Measurements from ENCODE around the gene CCPG1.
"Not testable (repeated sequence)": the region's sequence is repeated elsewhere in the genome, so short reads cannot be mapped to it uniquely, and the experiment has no call there.

The CCPG1 gene, protein sequence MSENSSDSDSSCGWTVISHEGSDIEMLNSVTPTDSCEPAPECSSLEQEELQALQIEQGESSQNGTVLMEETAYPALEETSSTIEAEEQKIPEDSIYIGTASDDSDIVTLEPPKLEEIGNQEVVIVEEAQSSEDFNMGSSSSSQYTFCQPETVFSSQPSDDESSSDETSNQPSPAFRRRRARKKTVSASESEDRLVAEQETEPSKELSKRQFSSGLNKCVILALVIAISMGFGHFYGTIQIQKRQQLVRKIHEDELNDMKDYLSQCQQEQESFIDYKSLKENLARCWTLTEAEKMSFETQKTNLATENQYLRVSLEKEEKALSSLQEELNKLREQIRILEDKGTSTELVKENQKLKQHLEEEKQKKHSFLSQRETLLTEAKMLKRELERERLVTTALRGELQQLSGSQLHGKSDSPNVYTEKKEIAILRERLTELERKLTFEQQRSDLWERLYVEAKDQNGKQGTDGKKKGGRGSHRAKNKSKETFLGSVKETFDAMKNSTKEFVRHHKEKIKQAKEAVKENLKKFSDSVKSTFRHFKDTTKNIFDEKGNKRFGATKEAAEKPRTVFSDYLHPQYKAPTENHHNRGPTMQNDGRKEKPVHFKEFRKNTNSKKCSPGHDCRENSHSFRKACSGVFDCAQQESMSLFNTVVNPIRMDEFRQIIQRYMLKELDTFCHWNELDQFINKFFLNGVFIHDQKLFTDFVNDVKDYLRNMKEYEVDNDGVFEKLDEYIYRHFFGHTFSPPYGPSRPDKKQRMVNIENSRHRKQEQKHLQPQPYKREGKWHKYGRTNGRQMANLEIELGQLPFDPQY

DNA sequence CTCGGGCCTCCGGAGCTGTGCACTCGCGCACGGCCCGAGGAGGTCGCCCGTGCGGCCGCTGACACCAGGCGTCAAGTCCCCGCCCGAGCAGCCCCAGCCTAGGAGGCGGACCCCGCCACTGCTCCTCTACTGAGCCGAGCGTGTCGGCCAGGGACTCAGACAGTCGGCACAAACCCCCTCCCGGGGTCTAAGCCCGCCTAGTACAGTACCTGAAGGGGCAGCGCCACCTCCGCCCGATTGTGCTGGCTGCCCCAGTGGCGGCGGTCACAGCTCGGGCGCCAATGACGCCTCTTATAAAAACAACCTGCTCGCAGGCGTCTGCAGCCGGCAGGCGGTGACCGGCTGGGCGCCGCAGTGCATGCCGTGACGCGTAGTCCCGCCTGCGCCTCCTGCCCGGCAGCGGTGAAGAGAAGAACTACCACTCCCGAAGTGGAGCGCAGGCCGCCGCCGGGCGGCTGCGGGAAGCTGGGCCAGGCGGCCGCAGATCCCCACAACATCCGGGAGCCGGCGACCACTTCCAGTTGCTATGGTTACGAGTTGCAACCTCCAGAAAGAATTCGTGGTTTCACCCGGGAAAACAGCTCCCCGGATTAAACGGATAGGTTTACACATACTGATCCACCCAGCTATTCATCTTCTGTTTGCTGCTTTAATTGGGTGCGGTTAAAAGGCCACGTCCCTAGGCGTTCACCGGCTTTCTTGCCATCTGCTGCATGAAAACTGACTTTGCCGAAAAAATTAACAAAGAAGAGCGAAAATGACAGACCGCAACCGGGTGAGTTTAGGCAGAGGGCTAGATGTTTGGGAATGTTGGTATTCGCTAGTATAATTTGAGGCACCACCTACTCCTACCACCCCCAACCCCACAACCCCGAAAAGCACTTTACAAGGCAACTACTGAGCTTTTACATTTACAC, at the start of gene CCPG1, which contains the start of gene PIERCE2:
TSS of gene CCPG1 (minus strand) at position 348 of the 917 bp plus-strand sequence. CDS start 18,935 bp downstream, outside the sequence.
TSS of gene PIERCE2 (plus strand) at position 484 of the 917 bp plus-strand sequence. CDS start at position 758, 274 bp downstream.
- peak; percentile 98 for DNase-seq (ENCODE audit: low read depth)

DNA sequence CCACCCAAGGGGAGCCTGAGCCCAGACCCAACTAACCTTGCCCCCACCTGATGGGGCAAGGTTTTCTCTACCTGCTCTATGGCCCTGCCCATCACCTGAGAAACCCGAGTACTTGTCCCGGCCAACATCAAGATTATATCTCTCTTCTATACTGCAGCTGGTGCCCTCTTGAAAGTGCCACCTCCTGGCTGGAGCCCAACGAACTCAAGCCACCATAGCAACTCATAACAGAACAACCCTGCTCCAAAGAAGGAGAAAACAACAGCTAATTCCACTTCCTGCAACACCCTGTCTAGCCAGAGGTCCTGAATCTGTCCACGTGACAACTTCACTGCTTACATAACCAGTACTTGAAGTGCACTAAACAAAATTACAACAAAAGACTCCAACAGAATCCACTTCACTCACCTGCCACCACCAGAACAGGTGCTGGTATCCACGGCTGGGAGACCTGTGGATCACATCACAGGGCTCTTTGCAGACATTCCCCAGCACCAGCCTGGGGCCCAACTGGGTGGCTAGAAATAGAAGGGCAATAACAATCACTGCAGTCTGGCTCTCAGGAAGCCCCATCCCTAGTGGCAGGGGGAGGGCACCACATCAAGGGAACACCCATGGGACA, 49.4 kb upstream of the CCPG1 start:
- no peak for DNase-seq (ENCODE audit: low read depth)

DNA sequence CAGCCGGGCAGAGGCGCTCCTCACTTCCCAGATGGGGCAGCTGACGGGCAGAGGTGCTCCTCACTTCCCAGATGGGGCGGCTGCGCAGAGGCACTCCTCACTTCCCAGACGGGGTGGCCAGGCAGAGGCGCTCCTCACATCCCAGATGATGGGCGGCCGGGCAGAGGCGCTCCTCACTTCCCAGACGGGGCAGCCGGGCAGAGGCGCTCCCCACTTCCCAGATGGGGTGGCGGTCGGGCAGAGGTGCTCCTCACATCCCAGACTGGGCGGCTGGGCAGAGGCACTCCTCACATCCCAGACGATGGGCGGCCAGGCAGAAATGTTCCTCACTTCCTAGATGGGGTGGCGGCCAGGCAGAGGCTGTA, 38.9 kb upstream of the CCPG1 start:
- not testable (repeated sequence) for DNase-seq (ENCODE audit: low read depth)

DNA sequence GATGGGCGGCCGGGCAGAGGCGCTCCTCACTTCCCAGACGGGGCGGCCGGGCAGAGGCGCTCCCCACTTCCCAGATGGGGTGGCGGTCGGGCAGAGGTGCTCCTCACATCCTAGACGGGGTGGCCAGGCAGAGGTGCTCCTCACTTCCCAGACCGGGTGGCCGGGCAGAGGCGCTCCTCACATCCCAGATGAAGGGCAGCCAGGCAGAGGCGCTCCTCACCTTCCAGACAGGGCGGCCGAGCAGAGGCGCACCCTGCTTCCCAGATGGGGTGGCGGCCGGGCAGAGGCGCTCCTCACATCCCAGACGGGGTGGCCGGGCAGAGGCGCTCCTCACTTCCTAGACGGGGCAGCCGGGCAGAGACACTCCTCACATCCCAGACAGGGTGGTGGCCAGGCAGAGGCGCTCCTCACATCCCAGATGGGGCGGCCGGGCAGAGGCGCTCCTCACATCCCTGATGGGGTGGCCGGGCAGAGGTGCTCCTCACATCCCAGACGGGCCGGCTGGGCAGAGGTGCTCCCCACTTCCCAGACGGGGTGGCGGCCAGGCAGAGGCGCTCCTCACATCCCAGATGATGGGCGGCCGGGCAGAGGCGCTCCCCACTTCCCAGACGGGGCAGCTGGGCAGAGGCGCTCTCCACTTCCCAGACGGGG, 38.3 kb upstream of the CCPG1 start:
- not testable (repeated sequence) for DNase-seq (ENCODE audit: low read depth)

DNA sequence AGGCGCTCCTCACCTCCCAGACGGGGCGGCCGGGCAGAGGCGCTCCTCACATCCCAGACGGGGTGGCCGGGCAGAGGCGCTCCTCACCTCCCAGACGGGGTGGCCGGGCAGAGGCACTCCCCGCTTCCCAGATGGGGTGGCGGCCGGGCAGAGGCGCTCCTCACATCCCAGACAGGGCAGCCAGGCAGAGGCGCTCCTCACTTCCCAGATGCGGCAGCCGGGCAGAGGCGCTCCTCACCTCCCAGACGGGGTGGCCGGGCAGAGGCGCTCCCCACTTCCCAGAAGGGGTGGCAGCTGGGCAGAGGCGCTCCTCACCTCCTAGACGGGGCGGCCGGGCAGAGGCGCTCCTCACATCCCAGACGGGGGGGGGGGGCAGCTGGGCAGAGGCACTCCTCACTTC, 37.8 kb upstream of the CCPG1 start:
- not testable (repeated sequence) for DNase-seq (ENCODE audit: low read depth)

DNA sequence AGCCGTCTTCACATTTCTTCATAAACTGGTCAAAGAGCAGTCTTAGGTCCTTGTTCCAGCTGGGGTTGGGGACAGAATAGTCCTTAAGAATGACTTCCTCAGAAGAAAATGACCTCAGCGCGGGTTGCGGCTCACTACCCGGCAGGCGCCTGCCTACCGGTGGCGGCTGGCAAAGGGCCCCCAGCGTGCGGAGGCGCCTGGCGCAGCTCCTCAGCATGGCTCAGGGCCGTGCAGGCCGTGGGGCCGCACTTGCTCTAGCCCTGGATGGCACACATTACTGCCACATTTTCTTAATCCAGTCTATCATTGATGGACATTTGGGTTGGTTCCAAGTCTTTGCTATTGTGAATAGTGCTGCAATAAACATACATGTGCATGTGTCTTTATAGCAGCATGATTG, 35.0 kb upstream of the CCPG1 start:
- not testable (repeated sequence) for DNase-seq (ENCODE audit: low read depth)

DNA sequence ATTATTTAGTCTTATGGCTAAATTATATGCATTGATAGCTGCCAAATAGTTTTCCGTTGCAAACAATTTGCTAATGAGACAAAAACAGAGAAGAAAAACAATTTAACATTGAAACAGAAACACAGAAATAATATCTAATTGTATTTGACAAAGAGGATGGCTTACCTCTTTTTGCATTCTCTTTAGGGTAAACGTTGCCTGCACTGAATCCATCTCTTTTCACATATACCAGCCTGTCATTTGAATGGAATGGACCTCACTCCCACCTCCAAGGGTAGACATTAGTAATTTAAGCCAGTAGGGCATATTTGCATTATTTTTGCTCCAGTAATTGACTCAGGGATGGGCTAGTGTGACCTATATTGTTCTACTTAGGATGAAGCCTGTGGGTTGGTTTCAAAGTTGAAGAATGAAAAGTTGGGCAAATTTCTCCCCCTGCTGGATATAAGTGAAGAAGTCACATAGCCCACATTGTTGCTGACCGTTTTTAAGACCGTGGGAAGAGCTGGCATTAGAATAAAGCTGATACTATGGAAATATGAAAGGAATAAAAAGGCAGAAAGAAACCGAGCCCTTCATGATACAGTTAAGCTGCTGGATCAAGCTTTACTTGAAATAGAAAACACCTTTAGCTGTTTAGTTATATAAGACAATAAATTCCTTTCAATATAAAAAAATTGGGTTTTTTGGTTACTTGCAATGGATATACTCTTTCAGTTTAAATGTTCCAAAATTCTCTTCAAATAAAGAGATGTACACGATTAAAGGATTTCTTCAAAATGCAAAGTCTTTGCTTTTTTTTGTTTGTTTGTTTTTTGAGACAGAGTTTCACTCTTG, 27.0 kb upstream of the CCPG1 start:
- peak; percentile 78 for DNase-seq (ENCODE audit: low read depth)

DNA sequence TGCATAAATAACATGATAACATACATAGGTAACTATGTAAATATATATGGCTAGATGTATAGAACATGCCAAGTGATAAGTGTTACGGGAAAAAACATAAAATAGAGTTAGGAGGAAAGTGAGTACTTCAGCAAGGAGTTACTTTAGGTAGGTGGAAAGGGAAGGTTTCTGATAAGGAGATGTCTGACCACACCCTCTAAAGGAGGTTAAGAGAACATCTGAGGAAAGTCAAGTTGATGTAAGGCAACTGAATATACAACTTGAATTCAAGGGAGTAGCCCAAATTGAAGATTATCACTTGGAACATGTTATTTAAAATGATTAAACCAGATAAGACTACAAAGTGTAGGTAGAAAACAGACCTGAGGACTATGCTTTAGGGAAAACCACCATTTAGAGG, 13.9 kb upstream of the CCPG1 start:
- no peak for DNase-seq (ENCODE audit: low read depth)

DNA sequence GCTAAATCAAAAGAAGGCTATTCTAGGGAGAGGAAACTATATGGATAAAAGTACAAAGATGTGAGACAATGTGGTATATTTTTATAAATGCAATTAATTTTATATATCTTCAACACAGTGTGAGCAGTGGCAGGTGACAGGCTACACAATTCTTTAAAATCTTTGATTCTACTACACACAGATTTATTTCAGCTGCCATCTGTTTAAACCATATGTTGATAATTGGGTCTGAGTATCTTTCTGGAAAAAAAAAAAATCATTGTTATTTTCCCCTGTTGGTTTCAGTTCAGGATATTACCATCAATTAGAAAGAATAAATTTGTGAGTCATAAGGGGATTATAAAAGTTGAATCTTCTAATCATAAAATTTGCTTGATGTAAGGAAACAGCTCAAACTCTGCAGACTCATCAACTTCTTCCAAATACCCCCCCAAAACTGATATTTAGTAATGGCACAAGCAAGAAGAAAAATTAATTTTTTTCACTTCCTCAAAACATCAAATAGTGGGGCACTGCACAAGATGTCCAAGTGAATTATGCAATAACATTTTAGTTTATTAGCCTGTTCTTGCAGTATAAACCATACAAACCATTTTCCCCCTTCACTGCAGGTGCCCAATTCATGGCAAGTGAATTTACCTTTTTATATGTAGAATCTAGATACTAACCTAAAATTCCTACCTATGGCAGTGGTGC, 12.2 kb upstream of the CCPG1 start:
- DNase-seq (ENCODE audit: low read depth): no peak

DNA sequence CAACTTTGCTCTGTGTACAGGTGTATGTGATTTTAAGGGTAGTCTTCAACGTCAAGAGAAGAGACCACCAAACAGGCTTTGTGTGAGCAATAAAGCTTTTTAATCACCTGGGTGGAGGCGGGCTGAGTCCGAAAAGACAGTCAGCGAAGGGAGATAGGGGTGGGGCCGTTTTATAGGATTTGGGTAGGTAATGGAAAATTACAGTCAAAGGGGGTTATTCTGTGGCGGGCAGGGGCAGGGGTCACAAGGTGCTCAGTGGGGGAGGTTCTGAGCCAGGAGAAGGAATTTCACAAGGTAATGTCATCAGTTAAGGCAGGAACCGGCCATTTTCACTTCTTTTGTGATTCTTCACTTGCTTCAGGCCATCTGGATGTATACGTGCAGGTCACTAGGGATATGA, 9.5 kb upstream of the CCPG1 start:
- not testable (repeated sequence) for DNase-seq (ENCODE audit: low read depth)

DNA sequence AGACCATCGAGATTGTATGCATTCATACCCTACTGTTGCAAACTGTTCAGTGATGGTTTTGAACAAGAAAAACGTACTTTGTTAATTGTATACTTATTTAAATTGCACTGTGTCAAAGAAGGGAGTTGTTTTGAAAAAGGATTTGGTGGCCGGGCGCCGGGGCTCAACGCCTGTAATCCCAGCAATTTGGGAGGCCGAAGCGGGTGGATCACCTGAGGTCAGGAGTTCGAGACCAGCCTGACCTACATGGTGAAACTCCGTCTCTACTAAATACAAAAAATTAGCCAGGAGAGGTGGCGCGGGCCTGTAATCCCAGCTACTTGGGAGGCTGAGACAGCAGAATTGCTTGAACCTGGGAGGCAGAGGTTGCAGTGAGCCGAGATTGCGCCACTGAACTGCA, 817 bp upstream of the CCPG1 start:
- not testable (repeated sequence) for DNase-seq (ENCODE audit: low read depth)

DNA sequence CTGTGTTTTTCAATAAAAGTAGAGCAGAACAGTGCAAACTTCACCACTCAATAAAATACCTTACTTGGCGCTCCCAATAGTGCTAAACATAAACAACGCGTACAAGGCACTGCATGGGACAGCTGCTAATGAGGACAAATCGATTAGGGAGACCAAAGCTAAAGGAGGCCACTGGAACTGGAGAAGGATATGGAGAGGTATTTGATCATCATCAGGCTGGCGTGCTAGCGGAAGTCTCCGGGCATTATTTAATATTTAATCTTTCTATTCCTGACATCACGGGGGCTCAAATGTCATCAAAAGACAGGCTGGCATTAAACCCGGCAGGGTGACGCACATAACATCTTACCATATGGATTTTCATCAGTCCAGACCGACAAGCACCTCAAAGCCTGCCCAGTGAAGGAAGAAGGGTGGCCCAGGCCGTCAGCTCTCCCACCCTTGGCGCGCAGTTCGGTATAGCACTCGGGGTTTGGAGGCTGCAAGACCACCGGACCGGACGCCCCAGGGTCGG, 604 bp downstream of the CCPG1 start:
- DNase-seq (ENCODE audit: low read depth): peak; percentile 27

DNA sequence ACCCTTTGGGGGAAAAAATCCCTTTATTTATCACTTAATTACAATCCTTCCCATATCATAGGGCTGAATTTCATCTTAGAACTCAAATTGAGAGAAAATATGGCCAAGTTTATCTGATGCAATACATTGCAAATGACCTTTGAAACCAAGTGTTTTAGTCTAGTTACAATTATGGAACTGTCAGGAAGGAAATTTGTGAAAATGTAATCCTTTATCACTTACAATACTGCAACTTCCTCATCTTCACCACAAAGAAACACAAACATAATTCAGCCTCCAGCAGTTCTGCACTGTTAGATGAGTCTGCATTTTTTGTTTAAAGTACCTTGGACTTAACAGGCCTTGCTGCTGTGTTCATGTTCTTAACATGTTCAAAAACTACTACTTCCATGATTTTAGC, 4.6 kb downstream of the CCPG1 start:
- peak; percentile 71 for DNase-seq (ENCODE audit: low read depth)

DNA sequence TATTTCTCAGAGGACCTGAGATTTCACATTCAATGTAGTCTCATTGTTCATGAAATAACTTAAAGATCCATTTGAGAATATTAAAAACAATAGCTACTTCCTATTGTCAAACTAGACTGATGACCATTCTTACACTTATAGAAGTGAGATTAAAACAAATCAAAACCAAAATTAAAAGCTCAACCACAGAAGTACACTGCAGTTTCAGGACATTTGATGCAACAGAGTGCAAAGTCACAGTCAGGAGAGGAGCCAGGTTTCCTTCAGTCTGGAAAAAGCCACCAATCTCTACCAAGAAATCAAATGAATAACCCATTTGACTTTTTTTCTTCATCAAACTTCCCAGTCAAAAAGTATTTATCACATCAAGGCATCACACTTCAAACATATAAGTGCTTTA, 5.5 kb downstream of the CCPG1 start:
- DNase-seq (ENCODE audit: low read depth): peak; percentile 10

DNA sequence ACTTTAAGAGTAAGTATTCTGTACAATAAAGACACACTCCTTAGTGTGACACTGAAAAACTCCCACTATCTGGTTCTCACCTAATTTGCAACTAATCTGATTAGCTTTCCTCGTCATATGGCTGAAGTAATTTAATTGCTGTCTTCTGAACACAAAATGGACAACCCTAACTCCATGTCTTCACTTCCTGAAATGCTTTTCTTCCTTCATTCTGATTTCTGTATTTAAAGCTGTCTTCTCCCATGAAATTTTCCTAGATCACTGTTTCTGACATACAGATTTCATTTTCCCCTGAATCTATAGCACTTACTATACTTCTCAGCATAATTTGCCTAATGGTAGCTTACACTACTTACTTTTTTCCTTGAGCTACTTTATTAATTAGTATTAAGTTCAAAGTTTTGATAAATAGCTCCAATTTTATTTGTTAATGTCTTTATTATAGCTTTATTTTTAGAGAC, 6.3 kb downstream of the CCPG1 start:
- DNase-seq (ENCODE audit: low read depth): no peak

DNA sequence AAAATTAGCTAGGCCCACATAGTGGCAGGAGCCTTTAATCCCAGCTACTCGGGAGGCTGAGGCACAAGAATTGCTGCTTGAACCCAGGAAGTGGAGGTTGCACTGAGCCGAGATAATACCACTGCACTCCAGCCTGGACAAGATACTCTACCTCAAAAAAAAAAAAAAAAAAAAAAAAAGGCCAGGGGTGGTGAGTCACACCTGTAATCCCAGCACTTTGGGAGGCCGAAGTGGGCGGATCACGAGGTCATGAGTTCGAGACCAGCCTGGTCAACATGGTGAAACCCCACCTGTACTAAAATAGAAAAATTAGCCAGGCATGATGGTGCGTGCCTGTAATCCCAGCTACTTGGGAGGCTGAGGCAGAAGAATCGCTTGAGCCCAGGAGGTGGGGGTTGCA, 8.1 kb downstream of the CCPG1 start:
- DNase-seq (ENCODE audit: low read depth): not testable (repeated sequence)

DNA sequence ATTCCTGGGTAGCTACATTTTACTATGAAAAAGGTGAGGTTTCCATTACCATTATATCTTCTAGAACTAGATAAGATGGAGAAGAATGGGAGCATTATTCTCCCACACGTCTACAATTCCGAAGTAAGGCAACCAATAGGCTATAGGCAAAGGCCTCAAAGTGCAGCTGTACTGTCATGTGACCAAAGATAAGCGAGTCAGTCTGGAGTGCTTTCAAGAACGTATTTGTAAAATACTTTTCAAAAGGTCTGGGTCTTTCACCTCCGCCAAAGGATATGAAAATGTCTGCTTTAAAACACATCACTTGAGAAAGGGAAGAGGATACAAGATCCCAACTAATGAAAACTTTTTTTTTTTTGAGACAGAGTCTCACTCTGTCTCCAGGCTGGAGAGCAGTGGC, 9.9 kb downstream of the CCPG1 start:
- DNase-seq (ENCODE audit: low read depth): no peak

DNA sequence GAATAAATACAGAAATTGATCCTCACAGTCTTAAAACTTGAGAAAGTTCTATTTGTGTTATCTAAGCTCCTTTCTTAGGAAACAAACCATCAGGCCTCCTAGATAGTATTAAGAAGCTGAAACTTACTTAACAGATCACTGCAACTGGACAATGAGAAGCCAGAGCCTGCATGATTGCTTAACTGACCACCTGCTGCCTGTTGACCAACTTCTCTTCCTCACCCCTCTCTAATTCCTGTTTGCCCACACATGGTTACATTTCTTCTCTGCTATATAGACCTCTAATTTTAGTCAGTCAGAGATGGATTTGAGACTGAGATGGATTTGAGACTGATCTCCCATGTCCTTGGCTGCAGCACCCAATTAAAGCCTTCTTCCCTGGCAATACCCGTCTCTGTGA, 13.5 kb downstream of the CCPG1 start:
- DNase-seq (ENCODE audit: low read depth): peak; percentile 72

DNA sequence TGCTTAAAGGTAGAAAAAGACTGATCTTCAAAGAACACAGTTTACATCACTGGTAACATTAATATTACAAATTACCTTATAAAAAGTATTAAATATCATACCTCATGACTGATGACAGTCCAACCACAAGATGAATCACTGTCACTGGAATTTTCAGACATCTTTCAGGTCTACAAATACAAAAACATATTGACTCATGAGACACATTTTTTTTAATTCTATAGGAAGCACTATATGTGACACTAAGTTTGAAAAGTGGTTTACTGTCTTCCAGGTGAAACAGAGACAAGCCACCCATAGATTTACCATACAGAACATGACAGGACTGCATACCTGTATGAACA, 18.9 kb downstream of the CCPG1 start:
- DNase-seq (ENCODE audit: low read depth): peak; percentile 83
